ENCODE results near the gene KRTAP10-1. TPM values are rescaled to one million over a fixed set of nuclear protein-coding genes. Genes with fewer than 3 reads are reported as not detected.

KRTAP10-1 gene
- total RNA-seq, 1 donor from 2014 or later, result not detected

GRCh38 chr21:44519346-44520325, 20.4 kb downstream of the KRTAP10-1 start:
- Histone ChIP-seq H3K27me3 (ENCODE audit: low read depth) (peaks cover 36% of the 10 kb centered on the region), H3K4me3 (no peak overlapping the region), H3K4me1 (no peaks in the 10 kb centered on the region), H3K27ac (replicated peaks) (no peak overlapping the region), H3K36me3 (no peaks in the 10 kb centered on the region), H3K9me3 (replicated peaks) (no peaks in the 10 kb centered on the region)
- intact Hi-C loops (cut with micrococcal nuclease), result no loop called here
- peak; percentile 7 for DNase-seq
- TF ChIP-seq, protein P1, sequence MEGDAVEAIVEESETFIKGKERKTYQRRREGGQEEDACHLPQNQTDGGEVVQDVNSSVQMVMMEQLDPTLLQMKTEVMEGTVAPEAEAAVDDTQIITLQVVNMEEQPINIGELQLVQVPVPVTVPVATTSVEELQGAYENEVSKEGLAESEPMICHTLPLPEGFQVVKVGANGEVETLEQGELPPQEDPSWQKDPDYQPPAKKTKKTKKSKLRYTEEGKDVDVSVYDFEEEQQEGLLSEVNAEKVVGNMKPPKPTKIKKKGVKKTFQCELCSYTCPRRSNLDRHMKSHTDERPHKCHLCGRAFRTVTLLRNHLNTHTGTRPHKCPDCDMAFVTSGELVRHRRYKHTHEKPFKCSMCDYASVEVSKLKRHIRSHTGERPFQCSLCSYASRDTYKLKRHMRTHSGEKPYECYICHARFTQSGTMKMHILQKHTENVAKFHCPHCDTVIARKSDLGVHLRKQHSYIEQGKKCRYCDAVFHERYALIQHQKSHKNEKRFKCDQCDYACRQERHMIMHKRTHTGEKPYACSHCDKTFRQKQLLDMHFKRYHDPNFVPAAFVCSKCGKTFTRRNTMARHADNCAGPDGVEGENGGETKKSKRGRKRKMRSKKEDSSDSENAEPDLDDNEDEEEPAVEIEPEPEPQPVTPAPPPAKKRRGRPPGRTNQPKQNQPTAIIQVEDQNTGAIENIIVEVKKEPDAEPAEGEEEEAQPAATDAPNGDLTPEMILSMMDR (IDR thresholded peaks at IDR 0.05; ENCODE audit: borderline replicate concordance), result no peak

DNA sequence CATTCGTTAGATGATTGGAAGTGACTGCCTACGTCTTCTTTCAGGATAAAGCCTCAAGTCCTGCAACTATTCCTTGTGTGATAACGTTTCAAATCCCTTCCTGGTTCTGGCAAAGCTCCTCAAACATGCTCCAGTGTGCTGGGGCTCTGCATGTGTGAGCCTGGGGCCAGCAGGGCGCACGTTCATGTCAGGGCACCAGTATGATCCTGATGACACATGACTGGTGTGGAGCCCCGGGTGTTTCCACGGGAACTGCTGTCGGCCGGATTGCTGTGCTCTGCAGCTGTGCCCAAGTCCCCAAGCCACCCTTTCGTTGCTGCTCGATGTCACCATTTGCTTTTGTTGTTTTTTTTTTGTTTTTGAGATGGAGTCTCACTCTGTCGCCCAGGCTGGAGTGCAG, 21.3 kb downstream of the KRTAP10-1 start:
- DNase-seq, result no peak

GRCh38 chr21:44517175-44517899, 22.7 kb downstream of the KRTAP10-1 start:
- TF ChIP-seq, protein P1 (IDR thresholded peaks at IDR 0.05; ENCODE audit: borderline replicate concordance), result no peak
- no peaks in the 10 kb centered on the region for H3K9me3 ChIP-seq (replicated peaks)
- DNase-seq, result no peak
- H3K27me3 ChIP-seq (ENCODE audit: low read depth), result peaks cover 33% of the 10 kb centered on the region
- intact Hi-C loops (cut with micrococcal nuclease), result no loop called here
- no peak overlapping the region for H3K4me3 ChIP-seq
- H3K36me3 ChIP-seq, result no peaks in the 10 kb centered on the region
- H3K4me1 ChIP-seq, result no peaks in the 10 kb centered on the region
- H3K27ac ChIP-seq (replicated peaks), result no peak overlapping the region

More for the DNA sequence above, 21.3 kb downstream of the KRTAP10-1 start:
- no peak overlapping the region for H3K4me3 ChIP-seq
- no peaks in the 10 kb centered on the region for H3K36me3 ChIP-seq
- TF ChIP-seq, protein P1 (IDR thresholded peaks at IDR 0.05; ENCODE audit: borderline replicate concordance), result no peak
- H3K4me1 ChIP-seq, result no peaks in the 10 kb centered on the region
- H3K9me3 ChIP-seq (replicated peaks), result no peaks in the 10 kb centered on the region
- H3K27me3 ChIP-seq (ENCODE audit: low read depth), result peaks cover 36% of the 10 kb centered on the region
- intact Hi-C loops (cut with micrococcal nuclease), result no loop called here
- no peak overlapping the region for H3K27ac ChIP-seq (replicated peaks)

GRCh38 chr21:44516828-44517174, 23.2 kb downstream of the KRTAP10-1 start:
- Histone ChIP-seq H3K27ac (replicated peaks) (no peak overlapping the region), H3K4me1 (no peaks in the 10 kb centered on the region), H3K9me3 (replicated peaks) (no peaks in the 10 kb centered on the region), H3K4me3 (no peak overlapping the region), H3K27me3 (ENCODE audit: low read depth) (peaks cover 34% of the 10 kb centered on the region), H3K36me3 (no peaks in the 10 kb centered on the region)
- TF ChIP-seq, protein P1 (IDR thresholded peaks at IDR 0.05; ENCODE audit: borderline replicate concordance), result no peak
- intact Hi-C loops (cut with micrococcal nuclease), result no loop called here
- DNase-seq, result no peak

GRCh38 chr21:44516342-44516741, 23.7 kb downstream of the KRTAP10-1 start:
- TF ChIP-seq, protein P1 (IDR thresholded peaks at IDR 0.05; ENCODE audit: borderline replicate concordance), result no peak
- Histone ChIP-seq H3K9me3 (replicated peaks) (no peaks in the 10 kb centered on the region), H3K4me3 (no peak overlapping the region), H3K27me3 (ENCODE audit: low read depth) (peaks cover 33% of the 10 kb centered on the region), H3K36me3 (no peaks in the 10 kb centered on the region), H3K4me1 (no peaks in the 10 kb centered on the region), H3K27ac (replicated peaks) (no peak overlapping the region)
- intact Hi-C loops (cut with micrococcal nuclease), result no loop called here
- DNase-seq, result no peak
